Mesothelial cell of epicardium (in vitro differentiated cells): ENCODE measurements around the gene BIN1. TPM values are rescaled to one million over a fixed set of nuclear protein-coding genes. Genes with fewer than 3 reads are reported as not detected.
A peak's percentile ranks its signal among the peaks of the same experiment; 100 is the strongest.

ENCODE experiments used
- DNase-seq, 2 experiments: peaks; one replicate each; pipeline ENCODE4 v3.0.0; 2021; ENCODE audit warnings: low spot score in 2 of 2; ENCODE audit not compliant: unreplicated experiment in 2 of 2
- H3K27ac Mint-ChIP-seq: 2 replicates; pipeline ENCODE4 v1.8.0; 2021; ENCODE audit warnings: mixed read lengths
- H3K27me3 Mint-ChIP-seq: 2 replicates; pipeline ENCODE4 v1.8.0; 2021; ENCODE audit warnings: low read depth, mixed read lengths
- H3K36me3 Mint-ChIP-seq: 2 replicates; pipeline ENCODE4 v1.8.0; 2021; ENCODE audit warnings: mixed read lengths
- H3K4me1 Mint-ChIP-seq: 2 replicates; pipeline ENCODE4 v1.8.0; 2021; ENCODE audit warnings: mixed read lengths
- H3K4me3 Mint-ChIP-seq: 2 replicates; pipeline ENCODE4 v1.8.0; 2021; ENCODE audit warnings: mild to moderate bottlenecking, moderate library complexity, mixed read lengths
- H3K9me3 Mint-ChIP-seq: 2 replicates; pipeline ENCODE4 v1.8.0; 2021; ENCODE audit warnings: mixed read lengths
- total RNA-seq: library from RNA; stranded (reverse); gene quantifications from 3 replicates; pipeline ENCODE4 v1.2.1, GENCODE V29; 2021
- TF ChIP-seq, protein P1 (sequence below): fragments of 200-600 bp; sonication (generic); IDR thresholded peaks from one replicate; pipeline ENCODE4 v1.5.0; 2021; ENCODE audit warnings: antibody characterized with exemption; ENCODE audit not compliant: unreplicated experiment

The BIN1 gene
- total RNA-seq, 1 donor from 2014 or later = 45.7 TPM

DNA sequence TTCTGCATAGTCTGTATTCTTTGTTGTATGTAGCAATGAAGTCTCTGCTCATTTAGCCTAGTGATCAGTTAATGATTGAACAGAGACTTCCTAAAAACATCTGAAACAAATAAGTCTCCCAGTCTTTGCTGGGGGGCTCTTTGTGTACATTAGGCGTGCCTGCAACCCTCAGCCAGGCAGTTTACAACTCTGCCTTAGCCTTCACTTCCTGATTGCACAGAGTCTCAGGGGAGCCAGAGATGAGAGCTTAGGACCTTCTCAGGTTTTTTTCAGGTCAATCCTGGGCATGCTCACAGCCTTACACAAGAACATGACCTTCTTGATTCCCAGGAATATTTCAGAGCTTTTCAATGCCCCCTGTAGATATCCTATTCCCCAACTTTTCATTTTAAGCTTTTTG, 44.0 kb upstream of the BIN1 start:
- Mint-ChIP-seq H3K27me3 (no peaks in the 10 kb centered on the region), H3K9me3 (peaks cover 14% of the 10 kb centered on the region), H3K4me1 (peaks cover 10% of the 10 kb centered on the region), H3K36me3 (peaks cover 2% of the 10 kb centered on the region), H3K4me3 (no peak overlapping the region), H3K27ac (no peak overlapping the region)
- TF ChIP-seq, protein P1, sequence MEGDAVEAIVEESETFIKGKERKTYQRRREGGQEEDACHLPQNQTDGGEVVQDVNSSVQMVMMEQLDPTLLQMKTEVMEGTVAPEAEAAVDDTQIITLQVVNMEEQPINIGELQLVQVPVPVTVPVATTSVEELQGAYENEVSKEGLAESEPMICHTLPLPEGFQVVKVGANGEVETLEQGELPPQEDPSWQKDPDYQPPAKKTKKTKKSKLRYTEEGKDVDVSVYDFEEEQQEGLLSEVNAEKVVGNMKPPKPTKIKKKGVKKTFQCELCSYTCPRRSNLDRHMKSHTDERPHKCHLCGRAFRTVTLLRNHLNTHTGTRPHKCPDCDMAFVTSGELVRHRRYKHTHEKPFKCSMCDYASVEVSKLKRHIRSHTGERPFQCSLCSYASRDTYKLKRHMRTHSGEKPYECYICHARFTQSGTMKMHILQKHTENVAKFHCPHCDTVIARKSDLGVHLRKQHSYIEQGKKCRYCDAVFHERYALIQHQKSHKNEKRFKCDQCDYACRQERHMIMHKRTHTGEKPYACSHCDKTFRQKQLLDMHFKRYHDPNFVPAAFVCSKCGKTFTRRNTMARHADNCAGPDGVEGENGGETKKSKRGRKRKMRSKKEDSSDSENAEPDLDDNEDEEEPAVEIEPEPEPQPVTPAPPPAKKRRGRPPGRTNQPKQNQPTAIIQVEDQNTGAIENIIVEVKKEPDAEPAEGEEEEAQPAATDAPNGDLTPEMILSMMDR = no peak
- DNase-seq = no peak

DNA sequence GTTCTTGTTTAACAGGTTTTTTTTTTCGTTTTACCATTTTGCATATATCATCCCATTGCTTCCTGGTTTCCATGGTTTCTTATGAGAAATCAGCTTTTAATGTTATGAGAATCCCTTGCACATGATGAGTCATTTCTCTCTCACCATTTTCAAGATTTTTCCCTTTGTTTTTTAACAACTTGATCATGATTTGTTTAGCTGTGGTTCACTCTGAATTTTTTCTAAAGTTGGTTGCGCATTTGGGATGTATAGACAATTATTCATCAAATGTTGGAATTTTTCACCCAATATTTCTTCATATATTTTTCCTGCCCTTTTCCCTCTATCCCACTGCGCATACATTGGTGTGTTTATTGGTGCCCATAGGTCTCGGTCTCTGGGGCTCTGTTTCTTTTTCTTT, 42.4 kb upstream of the BIN1 start:
- Mint-ChIP-seq H3K4me3 (no peak overlapping the region), H3K27ac (no peak overlapping the region), H3K9me3 (peaks cover 14% of the 10 kb centered on the region), H3K4me1 (peaks cover 4% of the 10 kb centered on the region), H3K36me3 (peaks cover 2% of the 10 kb centered on the region), H3K27me3 (no peaks in the 10 kb centered on the region)
- TF ChIP-seq, protein P1 = no peak
- no peak for DNase-seq

DNA sequence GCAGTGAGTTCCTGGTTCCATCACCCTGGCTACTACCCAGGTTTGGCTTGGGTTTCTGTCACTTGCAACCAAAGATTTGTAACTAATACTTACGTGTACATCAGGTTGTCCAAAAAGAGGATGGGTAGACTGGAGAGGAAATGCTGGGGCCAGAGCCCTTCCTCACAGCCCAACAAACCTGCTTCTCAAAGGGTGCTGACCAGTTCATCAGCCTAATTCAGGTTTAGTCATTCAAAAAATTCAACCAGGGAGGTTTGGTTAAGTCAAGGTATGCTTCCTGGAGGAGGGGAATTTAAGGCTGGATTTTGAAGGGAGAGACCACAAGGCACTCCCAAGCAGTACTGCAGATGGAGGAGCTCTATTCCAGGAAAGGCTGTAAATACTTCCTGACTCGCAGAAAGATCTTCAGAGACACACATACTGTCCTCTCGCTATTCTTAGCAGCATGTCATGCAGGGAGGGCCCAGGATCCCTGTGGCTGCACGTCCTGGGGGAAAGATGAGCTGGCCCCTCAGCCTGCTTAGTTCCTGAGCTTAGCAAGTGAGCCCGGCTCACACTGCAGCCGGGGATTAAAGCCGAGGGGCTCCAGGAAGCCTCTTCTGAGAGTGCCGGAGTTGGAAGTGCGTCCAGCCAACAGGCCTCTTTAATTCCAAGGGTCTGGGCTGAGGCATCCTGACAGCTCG, 40.0 kb upstream of the BIN1 start:
- H3K27me3 Mint-ChIP-seq = no peaks in the 10 kb centered on the region
- no peak for DNase-seq
- TF ChIP-seq, protein P1 = no peak
- H3K4me1 Mint-ChIP-seq = peaks cover 8% of the 10 kb centered on the region
- H3K4me3 Mint-ChIP-seq = no peak overlapping the region
- peaks cover 2% of the 10 kb centered on the region for H3K36me3 Mint-ChIP-seq
- H3K9me3 Mint-ChIP-seq = peaks cover 14% of the 10 kb centered on the region
- no peak overlapping the region for H3K27ac Mint-ChIP-seq

DNA sequence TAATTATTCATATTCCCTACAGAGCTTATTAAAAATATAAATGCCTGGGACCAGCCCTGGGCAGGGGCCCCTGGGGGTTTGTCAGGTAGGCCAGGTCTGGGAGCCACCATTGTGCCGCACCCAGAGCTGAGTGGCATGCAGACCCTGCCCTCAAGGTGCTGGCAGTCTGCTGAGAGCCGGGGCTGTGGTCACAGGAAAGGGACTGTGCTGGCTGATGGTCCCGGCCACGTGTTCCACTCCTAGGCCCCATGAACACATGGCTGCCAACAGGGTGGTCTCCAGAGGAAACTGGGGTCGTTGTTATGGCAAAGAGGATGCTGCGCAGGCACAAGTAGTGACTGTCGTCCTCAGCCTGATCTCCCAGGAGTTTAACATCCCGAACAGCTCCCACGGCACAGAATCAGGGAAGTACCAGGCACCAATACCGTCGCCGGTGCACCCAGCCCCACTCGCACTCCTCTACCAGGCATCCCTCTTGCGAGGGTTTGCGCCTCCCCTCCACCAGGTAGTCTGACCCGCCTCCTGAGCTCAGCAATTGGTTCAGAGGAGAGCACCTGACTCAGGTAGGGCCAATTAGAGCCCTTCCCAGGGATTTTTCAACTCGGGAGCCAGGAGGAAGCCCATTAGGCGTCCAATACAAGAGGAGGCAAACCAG, 39.2 kb upstream of the BIN1 start:
- peaks cover 8% of the 10 kb centered on the region for H3K4me1 Mint-ChIP-seq
- H3K27me3 Mint-ChIP-seq = no peaks in the 10 kb centered on the region
- H3K4me3 Mint-ChIP-seq = no peak overlapping the region
- peaks cover 11% of the 10 kb centered on the region for H3K9me3 Mint-ChIP-seq
- TF ChIP-seq, protein P1 = no peak
- H3K27ac Mint-ChIP-seq = no peak overlapping the region
- DNase-seq = no peak
- peaks cover 2% of the 10 kb centered on the region for H3K36me3 Mint-ChIP-seq

DNA sequence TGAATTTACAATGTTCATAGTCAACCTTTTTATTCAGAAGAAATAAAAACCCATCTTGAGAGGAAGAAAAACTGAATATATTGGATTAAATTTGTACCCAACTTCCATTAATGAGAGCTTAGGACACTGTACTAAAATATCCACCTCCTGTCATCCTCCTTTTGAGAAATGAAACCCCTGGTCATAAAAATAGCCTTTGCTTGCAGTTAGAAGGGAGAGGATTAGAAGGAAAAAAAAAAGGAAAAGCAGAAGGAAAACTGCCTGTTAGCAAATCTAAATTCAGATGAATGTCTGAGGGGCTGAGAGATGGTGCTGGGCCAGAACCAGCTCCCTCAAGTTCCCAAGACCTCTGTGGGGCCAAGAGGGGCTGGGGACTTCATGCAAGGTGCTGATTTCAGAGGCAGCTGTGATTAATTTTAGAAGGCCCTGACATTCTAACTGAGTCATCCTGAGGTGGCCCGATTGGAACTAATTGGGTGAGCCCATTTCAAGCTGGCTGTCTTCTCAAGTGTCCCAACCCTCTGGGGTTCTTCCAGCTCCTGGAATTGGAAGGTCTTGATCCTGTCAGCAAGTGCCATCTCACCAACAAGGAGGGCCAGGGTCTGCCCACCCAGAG, 38.4 kb upstream of the BIN1 start:
- H3K36me3 Mint-ChIP-seq = peaks cover 2% of the 10 kb centered on the region
- H3K27ac Mint-ChIP-seq = peak overlapping the region; percentile 22
- H3K4me3 Mint-ChIP-seq = no peak overlapping the region
- H3K9me3 Mint-ChIP-seq = peaks cover 8% of the 10 kb centered on the region
- H3K27me3 Mint-ChIP-seq = no peaks in the 10 kb centered on the region
- H3K4me1 Mint-ChIP-seq = peaks cover 8% of the 10 kb centered on the region
- TF ChIP-seq, protein P1 = no peak
- DNase-seq = no peak
